NCI-H1930 (cell line): Measurements from ENCODE around the gene BLTP3A.
"Not testable (repeated sequence)": the region's sequence is repeated elsewhere in the genome, so short reads cannot be mapped to it uniquely, and the experiment has no call there.

ENCODE experiments used
- DNase-seq, 2 experiments: peaks; one replicate each; lab custom pipeline; 2025; lab: John Stamatoyannopoulos, UW

Gene BLTP3A

GRCh38 chr6:34791701-34792604 is at the start of gene BLTP3A:
BLTP3A (plus strand) TSS chr6:34792083; CDS start chr6:34792251, 168 bp downstream.
- DNase-seq = peak; percentile 72 to 89

DNA sequence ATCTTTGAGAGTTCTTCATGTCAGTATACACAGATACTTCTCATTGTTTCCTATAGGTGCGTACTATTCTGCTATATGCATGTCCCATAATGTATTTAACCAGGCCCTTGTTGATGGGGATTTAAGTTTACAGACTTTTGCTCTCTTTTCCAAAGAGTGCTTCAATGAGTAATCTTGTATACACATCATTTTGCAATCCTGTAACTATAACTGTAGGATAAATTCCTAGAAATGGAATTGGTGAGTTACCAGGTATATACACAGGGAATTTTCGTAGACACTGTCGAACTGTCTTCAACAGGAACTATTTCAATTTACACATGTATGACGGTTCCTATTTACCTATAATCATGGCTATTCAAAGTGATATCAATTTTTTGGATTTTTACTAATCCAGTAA is 49.8 kb upstream of the BLTP3A start:
- no peak for DNase-seq

- no peak for DNase-seq
These were observed 48.1 kb upstream of the BLTP3A start for GRCh38 chr6:34743625-34744293.

DNA sequence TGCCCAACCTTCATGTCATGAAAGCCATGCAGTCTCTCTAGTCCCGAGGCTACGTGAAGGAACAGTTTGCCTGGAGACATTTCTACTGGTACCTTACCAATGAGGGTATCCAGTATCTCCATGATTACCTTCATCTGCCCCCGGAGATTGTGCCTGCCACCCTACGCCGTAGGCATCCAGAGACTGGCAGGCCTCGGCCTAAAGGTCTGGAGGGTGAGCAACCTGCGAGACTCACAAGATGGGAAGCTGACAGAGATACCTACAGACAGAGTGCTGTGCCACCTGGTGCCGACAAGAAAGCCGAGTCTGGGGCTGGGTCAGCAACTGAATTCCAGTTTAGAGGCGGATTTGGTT is 47.6 kb upstream of the BLTP3A start:
- DNase-seq = not testable (repeated sequence)

DNA sequence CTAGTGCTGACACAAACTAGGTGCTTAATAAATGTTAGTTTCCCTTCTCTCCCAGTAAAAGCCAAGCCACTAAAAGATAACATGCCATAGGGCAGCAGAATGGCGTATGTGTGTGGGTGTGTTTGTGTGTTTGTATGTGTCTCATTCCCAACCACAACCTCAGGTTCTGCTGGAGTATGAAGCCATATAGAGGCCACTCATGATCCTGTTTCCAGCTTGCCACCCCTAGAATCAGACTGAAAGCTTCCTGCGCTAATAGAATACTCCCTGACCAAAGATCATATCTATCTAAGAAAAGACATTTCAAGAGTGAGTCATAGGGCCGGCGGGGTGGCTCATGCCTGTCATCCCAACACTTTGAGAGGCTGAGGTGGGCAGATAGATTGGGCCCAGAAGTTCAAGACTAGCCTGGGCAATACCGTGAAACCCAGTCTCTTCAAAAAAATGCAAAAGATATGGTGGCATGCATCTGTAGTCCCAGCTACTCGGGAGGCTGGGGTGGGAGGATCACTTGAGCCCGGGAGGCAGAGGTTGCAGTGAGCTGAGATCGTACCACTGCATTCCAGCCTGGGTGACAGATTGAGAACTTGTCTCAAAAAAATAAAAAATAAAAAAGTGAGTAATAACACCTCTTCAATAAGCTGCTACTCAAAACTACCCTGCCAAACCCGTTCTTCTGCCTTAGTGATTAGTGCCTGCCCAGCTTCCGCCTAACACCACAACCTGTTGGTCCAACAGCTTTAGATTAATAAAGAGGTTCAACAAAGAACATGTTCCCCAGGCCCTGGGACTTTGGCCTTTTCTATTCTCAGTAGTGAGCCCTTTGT is 46.4 kb upstream of the BLTP3A start:
- DNase-seq = no peak

GRCh38 chr6:34746104-34746846 is 45.6 kb upstream of the BLTP3A start:
- DNase-seq = no peak

- DNase-seq = no peak
These were observed 43.1 kb upstream of the BLTP3A start for GRCh38 chr6:34748757-34749156.

DNA sequence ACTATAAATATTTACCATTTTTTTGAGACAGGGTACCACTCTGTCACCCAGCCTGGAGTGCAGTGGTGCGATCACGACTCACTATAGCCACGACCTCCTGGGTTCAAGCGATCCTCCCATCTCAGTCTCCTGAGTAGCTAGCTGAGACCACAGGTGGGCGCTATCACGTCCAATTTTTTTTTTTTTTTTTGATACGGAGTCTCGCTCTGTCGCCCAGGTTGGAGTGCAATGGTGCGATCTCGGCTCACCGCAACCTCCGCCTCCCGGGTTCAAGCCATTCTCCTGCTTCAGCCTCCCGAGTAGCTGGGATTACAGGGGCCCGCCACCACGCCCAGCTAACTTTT is 35.4 kb upstream of the BLTP3A start:
- DNase-seq = peak; percentile 7 to 32

GRCh38 chr6:34757687-34758274 is 34.1 kb upstream of the BLTP3A start:
- no peak for DNase-seq

- no peak for DNase-seq
These were observed 31.8 kb upstream of the BLTP3A start for GRCh38 chr6:34760108-34760507.

DNA sequence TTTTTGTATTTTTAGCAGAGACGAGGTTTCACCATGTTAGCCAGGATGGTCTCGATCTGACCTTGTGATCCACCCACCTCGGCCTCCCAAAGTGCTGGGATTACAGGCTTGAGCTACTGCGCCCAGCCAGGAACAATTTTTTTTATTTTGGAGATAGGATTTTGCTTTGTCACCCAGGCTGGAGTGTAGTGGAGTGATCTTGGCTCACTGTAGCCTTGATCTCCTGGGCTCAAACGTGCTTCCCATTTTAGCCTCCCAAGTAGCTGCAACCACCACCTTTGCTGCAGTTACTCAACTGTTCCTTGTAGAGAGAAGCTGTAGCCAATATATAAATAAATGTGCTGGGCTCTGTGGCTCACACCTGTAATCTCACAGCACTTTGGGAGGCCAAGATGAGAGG is 30.2 kb upstream of the BLTP3A start:
- DNase-seq = not testable (repeated sequence)

GRCh38 chr6:34768148-34768547 is 23.7 kb upstream of the BLTP3A start:
- no peak for DNase-seq

GRCh38 chr6:34771727-34772126 is 20.2 kb upstream of the BLTP3A start:
- no peak for DNase-seq

GRCh38 chr6:34772940-34773339 is 18.9 kb upstream of the BLTP3A start:
- DNase-seq = no peak

DNA sequence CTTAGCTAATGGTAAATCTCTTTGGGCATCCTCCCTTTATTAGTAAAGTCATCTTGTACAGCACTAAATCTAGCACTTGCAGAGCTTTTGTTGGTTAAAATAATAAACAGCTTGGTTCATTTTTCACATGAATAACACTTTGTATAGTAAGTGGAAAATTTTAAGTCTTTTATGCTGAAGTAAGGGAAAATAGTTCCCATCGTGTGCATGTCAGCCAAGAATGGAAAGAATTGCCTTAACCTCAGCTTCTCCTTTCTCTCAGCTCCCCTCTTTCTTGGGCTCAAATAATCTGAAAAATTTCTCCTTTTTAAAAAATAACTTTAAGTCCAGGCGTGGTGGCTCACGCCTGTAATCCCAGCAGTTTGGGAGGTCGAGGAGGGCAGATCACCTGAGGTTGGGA is 18.0 kb upstream of the BLTP3A start:
- DNase-seq = no peak

DNA sequence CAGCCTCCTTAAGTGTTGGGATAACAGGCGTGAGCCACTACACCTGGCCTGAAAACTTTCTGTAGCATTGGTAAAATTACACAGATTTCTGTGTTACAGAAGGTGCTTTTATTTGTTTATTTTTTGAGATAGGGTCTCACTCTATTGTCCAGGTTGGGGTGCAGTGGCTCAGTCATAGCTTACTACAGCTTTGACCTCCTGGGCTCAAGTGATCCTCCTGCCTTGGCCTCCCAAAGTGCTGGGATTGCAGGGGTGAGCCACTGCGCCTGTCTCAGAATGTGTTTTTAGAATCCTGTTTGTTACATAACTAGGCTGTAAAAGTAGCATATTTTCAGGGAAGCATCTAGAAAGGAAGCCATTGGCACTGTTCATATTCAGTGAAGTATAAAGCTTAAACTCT is 16.9 kb upstream of the BLTP3A start:
- DNase-seq = no peak

DNA sequence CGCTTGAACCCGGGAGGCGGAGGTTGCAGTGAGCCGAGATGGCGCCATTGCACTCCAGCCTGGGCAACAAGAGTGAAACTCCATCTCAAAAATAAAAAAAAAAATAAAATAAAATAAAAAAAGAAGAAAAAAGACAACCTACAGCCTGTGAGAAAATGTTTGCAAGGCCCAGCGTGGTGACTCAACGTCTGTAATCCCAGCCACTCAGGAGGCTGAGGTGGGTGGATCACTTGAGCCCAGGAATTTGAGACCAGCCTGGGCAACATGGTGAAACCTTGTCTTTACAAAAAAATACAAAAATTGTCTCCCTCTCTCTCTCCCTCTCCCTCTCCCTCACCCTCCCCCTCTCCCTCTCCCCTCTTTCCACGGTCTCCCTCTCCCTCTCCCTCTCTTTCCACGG is 6.5 kb upstream of the BLTP3A start:
- DNase-seq = not testable (repeated sequence)

GRCh38 chr6:34787152-34787551 is 4.7 kb upstream of the BLTP3A start:
- not testable (repeated sequence) for DNase-seq

- DNase-seq = no peak
These were observed 3.8 kb upstream of the BLTP3A start for GRCh38 chr6:34788111-34788510.

DNA sequence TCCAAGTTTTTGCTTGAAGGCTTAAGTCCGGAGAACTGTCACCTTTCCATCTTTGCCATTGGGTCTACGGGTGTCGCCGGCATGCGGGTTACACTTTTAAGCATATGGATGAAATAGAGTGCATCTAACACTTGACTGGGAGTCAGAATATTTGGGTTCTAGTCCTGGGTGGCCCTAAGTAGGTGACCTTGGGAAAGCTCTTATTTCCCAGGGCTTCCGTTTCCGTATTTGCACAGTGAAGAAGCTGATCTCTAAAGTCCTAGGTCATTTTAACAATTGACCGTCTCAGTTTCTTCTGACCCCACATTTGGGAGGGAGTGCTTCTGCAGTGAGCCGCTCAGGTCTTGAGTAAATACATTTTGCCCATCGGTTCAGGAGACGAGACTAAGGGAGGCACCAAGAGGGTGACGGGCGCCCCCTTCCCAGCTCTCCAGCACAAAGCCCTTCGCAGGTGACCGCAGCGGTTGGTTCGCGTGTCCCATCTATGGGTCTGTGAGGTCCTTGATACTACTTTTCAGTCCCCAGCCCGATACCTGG is 651 bp upstream of the BLTP3A start:
- peak in 1 of 2 experiments; percentile 44 for DNase-seq
